ENCODE data around the gene RFC4.

GRCh38 chr3:186815435-186815834 is 9.2 kb upstream of the RFC4 start:
- TF ChIP-seq POLR2A (IDR thresholded peaks at IDR 0.05): no peak
- TF ChIP-seq CTCF (IDR thresholded peaks at IDR 0.05): no peak
- no peak for TF ChIP-seq EP300 (IDR thresholded peaks at IDR 0.05)

Data from tibial nerve (tissue), 4 donors.